HEK293 (cell line): ENCODE data around the gene CACNA1E.

ENCODE experiments used
- CTCF ChIA-PET: fragments of 350-600 bp; formaldehyde crosslinking; extraction: SDS; loops from one replicate; lab custom pipeline; 2021; ENCODE audit warnings: antibody characterized with exemption; lab: Yijun Ruan, JAX
- POLR2A ChIA-PET: fragments of 300-600 bp; formaldehyde crosslinking; extraction: SDS; loops from one replicate; lab custom pipeline; 2020; ENCODE audit warnings: antibody characterized with exemption, inconsistent platforms; lab: Yijun Ruan, JAX
- H3K27ac ChIP-seq: fragments of 200-500 bp; sonication (Bioruptor generic); 2 replicates; pipeline ENCODE4 v1.5.1; 2014; ENCODE audit warnings: low read depth, low read length, control low read depth, inconsistent platforms; ENCODE audit errors: extremely low read depth
- H3K36me3 ChIP-seq, 2 experiments: fragments of 200-500 bp in 1 of 2; sonication (Bioruptor generic) in 1 of 2; 1 replicate in 1 of 2; 2 replicates in 1 of 2; pipeline ENCODE4 v1.5.1; 2014 to 2017; ENCODE audit warnings: inconsistent platforms in 2 of 2, low read length in 2 of 2; ENCODE audit not compliant: control insufficient read depth in 2 of 2, insufficient read depth in 1 of 2
- H3K4me1 ChIP-seq: fragments of 200-500 bp; sonication (Bioruptor generic); 2 replicates; pipeline ENCODE4 v1.5.1; 2014; ENCODE audit warnings: mild to moderate bottlenecking, low read length, inconsistent platforms; ENCODE audit not compliant: control insufficient read depth, insufficient read depth
- H3K4me3 ChIP-seq: 2 replicates; pipeline ENCODE4 v1.5.1; 2011; ENCODE audit warnings: low read depth, mild to moderate bottlenecking, control low read depth, low read length, moderate library complexity
- H3K9me3 ChIP-seq: fragments of 200-500 bp; sonication (Bioruptor generic); 2 replicates; pipeline ENCODE4 v1.5.1; 2014; ENCODE audit warnings: low read depth, low read length, inconsistent platforms; ENCODE audit not compliant: control insufficient read depth, insufficient read depth
- PRDM10 ChIP-seq: fragments of 450-650 bp; formaldehyde crosslinking; IDR thresholded peaks from 2 replicates; pipeline ENCODE4 v1.5.1; 2016; ENCODE audit warnings: missing biosample characterization, missing genetic modification characterization
- RBAK ChIP-seq: fragments of 450-650 bp; formaldehyde crosslinking; IDR thresholded peaks from 2 replicates; pipeline ENCODE4 v1.5.1; 2016; ENCODE audit warnings: missing biosample characterization, missing genetic modification characterization
- YY1 ChIP-seq: fragments of 450-650 bp; formaldehyde crosslinking; IDR thresholded peaks from 2 replicates; pipeline ENCODE4 v1.5.1; 2018; ENCODE audit warnings: missing biosample characterization, missing genetic modification characterization
- ZBTB44 ChIP-seq: fragments of 450-650 bp; IDR thresholded peaks from 2 replicates; pipeline ENCODE4 v1.5.1; 2018; ENCODE audit warnings: missing biosample characterization, mild to moderate bottlenecking, missing genetic modification characterization
- ZFP3 ChIP-seq: fragments of 450-650 bp; formaldehyde crosslinking; IDR thresholded peaks from 2 replicates; pipeline ENCODE4 v1.5.1; 2016; ENCODE audit warnings: low read depth, missing biosample characterization, missing genetic modification characterization
- ZNF112 ChIP-seq: fragments of 450-650 bp; formaldehyde crosslinking; IDR thresholded peaks from 2 replicates; pipeline ENCODE4 v1.5.0; 2017; ENCODE audit warnings: missing biosample characterization, missing genetic modification characterization
- ZNF114 ChIP-seq: fragments of 450-650 bp; formaldehyde crosslinking; IDR thresholded peaks from 2 replicates; pipeline ENCODE4 v1.5.0; 2017; ENCODE audit warnings: missing biosample characterization, missing genetic modification characterization
- ZNF138 ChIP-seq: fragments of 450-650 bp; formaldehyde crosslinking; IDR thresholded peaks from 2 replicates; pipeline ENCODE4 v1.5.1; 2016; ENCODE audit warnings: missing biosample characterization, missing genetic modification characterization, borderline replicate concordance
- ZNF140 ChIP-seq: fragments of 450-650 bp; formaldehyde crosslinking; IDR thresholded peaks from 2 replicates; pipeline ENCODE4 v1.5.1; 2016; ENCODE audit warnings: missing biosample characterization, missing genetic modification characterization
- ZNF280C ChIP-seq: fragments of 450-650 bp; formaldehyde crosslinking; IDR thresholded peaks from 2 replicates; pipeline ENCODE4 v1.5.1; 2016; ENCODE audit warnings: missing biosample characterization, missing genetic modification characterization
- ZNF341 ChIP-seq: fragments of 450-650 bp; formaldehyde crosslinking; IDR thresholded peaks from 2 replicates; pipeline ENCODE4; 2016; ENCODE audit warnings: low read depth, missing biosample characterization, missing genetic modification characterization
- ZNF416 ChIP-seq: fragments of 450-650 bp; formaldehyde crosslinking; IDR thresholded peaks from 2 replicates; pipeline ENCODE4 v1.5.1; 2016; ENCODE audit warnings: missing biosample characterization, missing genetic modification characterization
- ZNF585B ChIP-seq: fragments of 450-650 bp; formaldehyde crosslinking; IDR thresholded peaks from 2 replicates; pipeline ENCODE4 v1.5.1; 2016; ENCODE audit warnings: missing biosample characterization, missing genetic modification characterization
- ZNF600 ChIP-seq: fragments of 450-650 bp; formaldehyde crosslinking; IDR thresholded peaks from 2 replicates; pipeline ENCODE4 v1.5.1; 2016; ENCODE audit warnings: missing biosample characterization, missing genetic modification characterization
- ZSCAN16 ChIP-seq: fragments of 450-650 bp; formaldehyde crosslinking; IDR thresholded peaks from 2 replicates; pipeline ENCODE4 v1.5.1; 2016; ENCODE audit warnings: missing biosample characterization, missing genetic modification characterization
- ZSCAN18 ChIP-seq: fragments of 450-650 bp; formaldehyde crosslinking; IDR thresholded peaks from 2 replicates; pipeline ENCODE4 v1.5.1; 2016; ENCODE audit warnings: missing biosample characterization, missing genetic modification characterization
- ZSCAN5A ChIP-seq: fragments of 450-650 bp; formaldehyde crosslinking; IDR thresholded peaks from 2 replicates; pipeline ENCODE4 v1.5.1; 2016; ENCODE audit warnings: missing biosample characterization, missing genetic modification characterization

CACNA1E gene

GRCh38 chr1:181448461-181448860, 34.9 kb upstream of the CACNA1E start:
- ChIA-PET CTCF (interaction anchor here (1.1 kb wide), 1 partner anchor 23 kb away, joined by 4 read pairs; no protein-coding TSS in a partner anchor), POLR2A (no interaction called here)
- no peak overlapping the region for H3K4me3 ChIP-seq
- TF ChIP-seq ZNF600 (tag by site-specific recombination) (no peak), ZSCAN5A (tag by site-specific recombination) (no peak), RBAK (tag by site-specific recombination) (no peak), ZNF140 (no peak), ZNF138 (tag by site-specific recombination) (no peak), ZNF341 (tag by site-specific recombination) (no peak), ZSCAN18 (tag by site-specific recombination) (no peak), ZNF280C (no peak), ZNF112 (no peak), PRDM10 (no peak), ZSCAN16 (tag by site-specific recombination) (no peak), ZNF416 (tag by site-specific recombination) (no peak), ZBTB44 (no peak), ZFP3 (tag by site-specific recombination) (no peak), ZNF585B (tag by site-specific recombination) (no peak), ZNF114 (no peak), YY1 (tag by site-specific recombination) (no peak)
- H3K36me3 ChIP-seq, result no peaks in the 10 kb centered on the region
- no peaks in the 10 kb centered on the region for H3K9me3 ChIP-seq
- H3K27ac ChIP-seq, result no peak overlapping the region
- H3K4me1 ChIP-seq, result no peaks in the 10 kb centered on the region
